Right lobe of liver (tissue), 6 donors: ENCODE measurements around the gene KIFC3. TPM values are rescaled to one million over a fixed set of nuclear protein-coding genes. Genes with fewer than 3 reads are reported as not detected.

Experiments used
- ATAC-seq, 4 donors: fragments of 200-7000 bp; cut with Tn5 transposase; one replicate each; pipeline ENCODE4 v1.9.1; 2020; ENCODE audit warnings: mild to moderate bottlenecking in 4 of 4, moderate library complexity in 4 of 4
- DNase-seq, 3 donors: peaks; one replicate each; pipeline ENCODE4 v3.0.0-alpha.2; 2020
- H3K27ac ChIP-seq, 3 donors: fragments of 200-600 bp; one replicate each; pipeline ENCODE4 v1.8.0; 2022
- H3K27me3 ChIP-seq, 2 donors: fragments of 200-600 bp; one replicate each; pipeline ENCODE4 v1.8.0; 2022
- H3K36me3 ChIP-seq, 4 donors: fragments of 200-600 bp; sonication (generic) in 1 of 4; one replicate each; pipeline versions ENCODE4 v1.5.1 to v1.8.0; 2017 to 2022; ENCODE audit warnings: control low read depth in 1 of 4
- H3K4me1 ChIP-seq, 4 donors: fragments of 200-600 bp; sonication (generic) in 1 of 4; one replicate each; pipeline versions ENCODE4 v1.5.1 to v1.8.0; 2017 to 2022; ENCODE audit warnings: control low read depth in 1 of 4
- H3K4me3 ChIP-seq, 3 donors: fragments of 200-600 bp; one replicate each; pipeline ENCODE4 v1.8.0; 2022
- H3K9me3 ChIP-seq, 4 donors: fragments of 200-600 bp; sonication (generic) in 1 of 4; one replicate each; pipeline versions ENCODE4 v1.5.1 to v1.8.0; 2017 to 2022; ENCODE audit warnings: control low read depth in 1 of 4
- POLR2A ChIP-seq: fragments of 450-650 bp; IDR thresholded peaks from one replicate; pipeline ENCODE4 v1.6.1; 2017; ENCODE audit warnings: antibody characterized with exemption, mild to moderate bottlenecking
- WGBS: methylation state at CpG from one replicate; pipeline ENCODE4 v1.1.6; 2018; ENCODE audit warnings: low coverage, low lambda C conversion rate; ENCODE audit not compliant: insufficient coverage; ENCODE audit errors: missing lambda C conversion rate; 5-methylcytosine and 5-hydroxymethylcytosine counted together
- intact Hi-C, 2 donors: fragments of 100-400 bp; cut with DNase I; formaldehyde crosslinking; loops; one replicate each; pipeline versions ENCODE4 v1.11.2 to v1.14.1; 2022
- total RNA-seq, 6 experiments: library from RNA; depleted of rRNA in 2 of 6; stranded (reverse); fragments of >200 nt in 2 of 6; fragmentation: NEBNext Ultra II Directional in 3 of 6; extraction: Animal tissue kit (Norgen Biotek cat#: 25700) in 3 of 6; gene quantifications; one replicate each; pipeline versions ENCODE4 v1.1.0 to v1.2.4, GENCODE V29; 2016 to 2023
- TF ChIP-seq, protein P1 (sequence below), 4 donors: fragments of 200-600 bp in 3 of 4; fragments of 450-650 bp in 1 of 4; IDR thresholded peaks; one replicate each; pipeline versions ENCODE4 v1.5.1 to v1.8.0; 2016 to 2022; ENCODE audit warnings: antibody characterized with exemption in 4 of 4, mild to moderate bottlenecking in 2 of 4
- donor health status: DM: no; HTN: yes; CAD: no.
- donor health status: DM: no; HTN: no; CAD: no.
- donor health status: DM: no; HTN: no; CAD: no.
- donor health status: DM: no; HTN: yes; CAD: no.
- donor health status: DM: no; HTN: yes; CAD: no.

Gene KIFC3
- total RNA-seq, 6 experiments from 2014 or later: 20.3 to 88.9 (median 46.4) TPM

DNA sequence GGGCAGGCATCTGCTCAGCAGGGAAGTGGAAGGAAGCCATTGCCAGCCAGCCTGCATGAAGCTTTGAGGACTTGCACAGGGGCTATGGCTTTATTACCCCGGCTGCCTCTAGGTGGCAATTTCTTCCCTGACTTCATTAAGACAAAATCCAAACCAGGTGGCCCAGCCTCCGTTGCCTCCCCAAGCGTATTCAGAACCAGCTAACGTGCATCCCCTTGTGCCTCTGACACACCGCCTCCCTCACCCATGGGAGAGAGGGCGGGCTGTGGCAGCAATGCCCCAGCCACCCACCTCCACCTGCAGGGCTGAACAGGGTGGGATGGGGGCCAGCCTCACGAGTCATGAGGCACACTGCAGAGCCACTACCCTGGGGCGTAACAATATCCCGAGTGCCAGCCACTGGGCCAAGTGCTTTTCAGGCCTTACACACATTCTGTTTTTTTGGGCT lies 6.8 kb downstream of the KIFC3 start:
- no peak overlapping the region for H3K4me3 ChIP-seq
- peaks cover 0 to 57% (median 28%) of the 10 kb centered on the region in 4 donors for H3K4me1 ChIP-seq
- WGBS: 11% methylated on average over 7 of the region's 9 CpGs
- no peaks in the 10 kb centered on the region for H3K9me3 ChIP-seq
- H3K36me3 ChIP-seq: peaks cover 0 to 18% (median 7%) of the 10 kb centered on the region in 4 donors
- intact Hi-C loops: loop anchor here in 1 of 2 donors (10.0 kb wide), 1 partner anchor 69 kb away; no protein-coding TSS in a partner anchor
- ATAC-seq: peak in 2 of 4 donors; percentile 1 to 7
- peak overlapping the region in 1 of 3 donors; percentile 29 for H3K27ac ChIP-seq
- peak in 1 of 3 donors; percentile 67 for DNase-seq
- TF ChIP-seq, protein P1, sequence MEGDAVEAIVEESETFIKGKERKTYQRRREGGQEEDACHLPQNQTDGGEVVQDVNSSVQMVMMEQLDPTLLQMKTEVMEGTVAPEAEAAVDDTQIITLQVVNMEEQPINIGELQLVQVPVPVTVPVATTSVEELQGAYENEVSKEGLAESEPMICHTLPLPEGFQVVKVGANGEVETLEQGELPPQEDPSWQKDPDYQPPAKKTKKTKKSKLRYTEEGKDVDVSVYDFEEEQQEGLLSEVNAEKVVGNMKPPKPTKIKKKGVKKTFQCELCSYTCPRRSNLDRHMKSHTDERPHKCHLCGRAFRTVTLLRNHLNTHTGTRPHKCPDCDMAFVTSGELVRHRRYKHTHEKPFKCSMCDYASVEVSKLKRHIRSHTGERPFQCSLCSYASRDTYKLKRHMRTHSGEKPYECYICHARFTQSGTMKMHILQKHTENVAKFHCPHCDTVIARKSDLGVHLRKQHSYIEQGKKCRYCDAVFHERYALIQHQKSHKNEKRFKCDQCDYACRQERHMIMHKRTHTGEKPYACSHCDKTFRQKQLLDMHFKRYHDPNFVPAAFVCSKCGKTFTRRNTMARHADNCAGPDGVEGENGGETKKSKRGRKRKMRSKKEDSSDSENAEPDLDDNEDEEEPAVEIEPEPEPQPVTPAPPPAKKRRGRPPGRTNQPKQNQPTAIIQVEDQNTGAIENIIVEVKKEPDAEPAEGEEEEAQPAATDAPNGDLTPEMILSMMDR (IDR thresholded peaks at IDR 0.05): peak; percentile 33 to 50 (median 47)
- TF ChIP-seq POLR2A: peak; percentile 20
- H3K27me3 ChIP-seq: no peaks in the 10 kb centered on the region

DNA sequence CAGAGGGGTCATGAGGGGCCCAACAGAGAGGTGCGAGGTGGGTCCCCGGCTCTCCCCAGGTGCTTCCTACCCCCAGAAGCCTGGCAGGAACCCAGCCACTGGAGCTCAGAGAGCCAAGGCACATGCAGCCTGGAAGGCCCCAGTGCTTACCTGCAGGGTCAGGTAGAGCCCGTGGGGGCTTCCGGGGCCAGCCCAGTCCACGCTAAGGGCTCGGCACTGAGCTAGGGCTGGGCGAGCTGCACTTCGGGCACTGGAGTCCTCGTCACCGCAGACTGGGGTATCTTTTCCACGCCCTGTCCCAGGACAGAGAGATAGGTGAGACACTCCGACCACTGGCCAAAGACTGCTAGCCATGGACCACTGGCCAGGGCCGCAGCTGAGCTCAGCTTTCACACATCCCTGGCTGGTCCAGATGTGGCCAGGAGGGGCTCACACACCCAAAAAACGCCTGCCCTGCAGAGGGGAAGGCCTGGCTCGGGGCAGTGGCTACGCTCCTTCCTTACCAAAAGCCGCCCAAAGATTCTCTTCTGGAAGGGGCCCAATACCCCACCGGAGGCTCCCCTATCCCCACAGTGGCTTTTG lies 7.4 kb downstream of the KIFC3 start:
- peak overlapping the region in 1 of 3 donors; percentile 29 for H3K27ac ChIP-seq
- no peak for TF ChIP-seq POLR2A
- TF ChIP-seq, protein P1 (IDR thresholded peaks at IDR 0.05): no peak
- no peaks in the 10 kb centered on the region for H3K27me3 ChIP-seq
- no peaks in the 10 kb centered on the region for H3K9me3 ChIP-seq
- H3K4me3 ChIP-seq: no peak overlapping the region
- H3K36me3 ChIP-seq: peaks cover 0 to 24% (median 7%) of the 10 kb centered on the region in 4 donors
- ATAC-seq: no peak
- DNase-seq: no peak
- WGBS: 90% methylated on average over 2 of the region's 18 CpGs
- intact Hi-C loops: loop anchor here in 1 of 2 donors (10.0 kb wide), 1 partner anchor 70 kb away; no protein-coding TSS in a partner anchor
- H3K4me1 ChIP-seq: peaks cover 0 to 53% (median 25%) of the 10 kb centered on the region in 4 donors

DNA sequence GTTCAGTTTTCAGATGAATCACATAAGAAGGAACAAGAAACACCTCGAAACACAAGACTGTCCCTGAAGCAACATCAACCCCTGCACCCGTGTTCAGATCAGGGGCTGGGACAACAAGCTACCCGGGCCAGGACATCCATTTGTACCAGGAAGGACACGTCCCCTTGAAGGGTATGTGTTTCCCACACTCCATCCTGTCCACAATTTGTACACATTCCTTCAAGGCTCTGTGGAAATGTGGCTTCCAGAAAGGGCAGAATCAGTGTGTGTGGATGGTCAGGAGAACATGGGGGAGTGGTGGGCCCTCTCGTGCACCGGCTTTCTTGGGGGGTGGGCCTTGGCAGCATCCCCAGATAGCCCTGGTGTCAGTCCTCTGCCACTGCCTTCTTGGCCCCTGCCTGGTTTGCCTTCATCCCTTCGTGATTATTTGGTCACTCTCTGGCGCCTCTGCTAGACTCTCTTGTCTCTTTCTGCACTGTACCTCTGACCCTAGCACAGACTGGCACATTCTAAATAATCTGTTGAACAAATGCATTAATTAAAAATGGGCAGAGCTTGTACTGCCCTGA lies 10.3 kb downstream of the KIFC3 start:
- TF ChIP-seq POLR2A: no peak
- TF ChIP-seq, protein P1 (IDR thresholded peaks at IDR 0.05): no peak
- Histone ChIP-seq H3K4me1 (peaks cover 0 to 32% (median 15%) of the 10 kb centered on the region in 4 donors), H3K4me3 (no peak overlapping the region), H3K27ac (peak overlapping the region in 1 of 3 donors; percentile 27), H3K9me3 (no peaks in the 10 kb centered on the region), H3K36me3 (peaks cover 0 to 37% (median 15%) of the 10 kb centered on the region in 4 donors), H3K27me3 (no peaks in the 10 kb centered on the region)
- 35% methylated on average over 7 of the region's 8 CpGs for WGBS
- DNase-seq (no peak), ATAC-seq (no peak)
- intact Hi-C loops: loop anchor here in 1 of 2 donors (10.0 kb wide), 1 partner anchor 73 kb away; no protein-coding TSS in a partner anchor

DNA sequence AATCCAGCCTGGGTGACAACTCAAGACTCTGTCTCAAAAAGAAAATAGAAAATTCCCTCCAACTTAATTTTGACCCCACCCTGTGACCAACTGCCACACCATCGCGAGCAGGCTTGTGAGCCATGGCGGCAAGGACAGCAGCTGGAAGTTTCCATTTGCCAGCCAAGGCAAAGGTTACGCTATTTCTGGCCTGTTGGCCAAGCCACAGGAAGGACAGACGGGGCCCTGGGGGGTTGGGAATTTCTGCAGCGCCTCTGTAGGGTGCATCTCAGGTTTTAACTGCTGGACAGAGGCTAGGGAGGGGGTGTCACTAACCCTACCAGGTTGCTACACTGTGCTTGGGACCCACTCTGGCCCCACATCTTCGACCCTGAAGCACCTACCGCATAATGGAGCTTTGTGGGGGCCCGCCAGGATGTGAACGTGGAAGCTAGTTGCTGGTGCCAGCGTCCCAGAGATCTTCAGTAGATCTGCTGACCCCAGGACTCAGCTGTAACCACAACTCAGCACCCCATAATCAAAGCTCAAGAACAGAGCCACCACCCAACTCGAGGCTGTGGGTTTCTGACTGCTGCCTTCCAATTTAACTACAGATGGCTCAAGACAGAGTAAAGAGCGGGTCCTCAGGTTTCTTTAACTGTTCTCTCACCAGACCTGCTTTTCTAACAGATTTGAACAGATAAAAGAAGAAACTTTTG lies 10.9 kb downstream of the KIFC3 start:
- H3K27me3 ChIP-seq: no peaks in the 10 kb centered on the region
- H3K4me3 ChIP-seq: no peak overlapping the region
- H3K9me3 ChIP-seq: no peaks in the 10 kb centered on the region
- H3K27ac ChIP-seq: peak overlapping the region in 1 of 3 donors; percentile 27
- peaks cover 0 to 37% (median 15%) of the 10 kb centered on the region in 4 donors for H3K36me3 ChIP-seq
- intact Hi-C loops: loop anchor here in 1 of 2 donors (10.0 kb wide), 1 partner anchor 73 kb away; no protein-coding TSS in a partner anchor
- H3K4me1 ChIP-seq: peaks cover 0 to 26% (median 11%) of the 10 kb centered on the region in 4 donors
- TF ChIP-seq POLR2A: no peak
- TF ChIP-seq, protein P1 (IDR thresholded peaks at IDR 0.05): no peak
- ATAC-seq (peak; percentile 54 to 86 (median 78)), DNase-seq (peak in 2 of 3 donors; percentile 73 to 81)
- 14% methylated on average over 7 of the region's 13 CpGs for WGBS
